ENCODE results near the gene CAMK2G.
"Not testable (repeated sequence)": the region's sequence is repeated elsewhere in the genome, so short reads cannot be mapped to it uniquely, and the experiment has no call there.

Gene CAMK2G

GRCh38 chr10:73788864-73789658 is 85.3 kb downstream of the CAMK2G start:
- DNase-seq, result no peak

DNA sequence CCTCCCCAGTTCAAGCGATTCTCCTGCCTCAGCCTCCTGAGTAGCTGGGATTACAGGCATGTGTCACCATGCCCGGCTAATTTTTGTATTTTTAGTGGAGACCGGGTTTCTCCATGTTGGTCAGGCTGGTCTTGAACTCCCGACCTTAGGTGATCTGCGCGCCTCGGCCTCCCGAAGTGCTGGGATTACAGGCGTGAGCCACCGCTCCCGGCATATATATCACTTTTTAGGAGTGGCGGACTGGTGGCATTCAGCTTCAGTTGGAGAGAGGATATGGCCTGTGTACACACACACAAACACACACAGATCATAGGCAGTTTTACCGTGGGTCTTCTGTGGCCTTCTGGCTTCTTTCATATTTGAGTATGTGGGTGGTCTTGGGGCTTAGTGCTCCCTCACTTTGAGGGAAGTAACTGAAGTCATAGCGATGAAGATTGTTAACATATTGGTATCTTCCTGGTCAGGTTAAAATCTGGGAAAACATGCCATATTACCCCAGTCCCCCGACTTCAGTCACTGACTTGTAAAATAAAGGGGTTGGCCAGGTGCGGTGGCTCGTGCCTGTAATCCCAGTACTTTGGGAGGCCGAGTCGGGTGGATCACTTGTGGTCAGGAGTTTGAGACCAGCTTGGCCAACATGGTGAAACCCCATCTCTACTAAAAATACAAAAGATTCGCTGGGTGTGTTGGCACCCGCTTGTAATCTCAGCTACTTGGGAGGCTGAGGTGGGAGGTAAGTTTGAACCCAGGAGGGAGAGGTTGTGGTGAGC is 87.1 kb downstream of the CAMK2G start:
- DNase-seq, result not testable (repeated sequence)

- DNase-seq, result no peak
Observed at GRCh38 chr10:73786512-73786885, 87.9 kb downstream of the CAMK2G start.

DNA sequence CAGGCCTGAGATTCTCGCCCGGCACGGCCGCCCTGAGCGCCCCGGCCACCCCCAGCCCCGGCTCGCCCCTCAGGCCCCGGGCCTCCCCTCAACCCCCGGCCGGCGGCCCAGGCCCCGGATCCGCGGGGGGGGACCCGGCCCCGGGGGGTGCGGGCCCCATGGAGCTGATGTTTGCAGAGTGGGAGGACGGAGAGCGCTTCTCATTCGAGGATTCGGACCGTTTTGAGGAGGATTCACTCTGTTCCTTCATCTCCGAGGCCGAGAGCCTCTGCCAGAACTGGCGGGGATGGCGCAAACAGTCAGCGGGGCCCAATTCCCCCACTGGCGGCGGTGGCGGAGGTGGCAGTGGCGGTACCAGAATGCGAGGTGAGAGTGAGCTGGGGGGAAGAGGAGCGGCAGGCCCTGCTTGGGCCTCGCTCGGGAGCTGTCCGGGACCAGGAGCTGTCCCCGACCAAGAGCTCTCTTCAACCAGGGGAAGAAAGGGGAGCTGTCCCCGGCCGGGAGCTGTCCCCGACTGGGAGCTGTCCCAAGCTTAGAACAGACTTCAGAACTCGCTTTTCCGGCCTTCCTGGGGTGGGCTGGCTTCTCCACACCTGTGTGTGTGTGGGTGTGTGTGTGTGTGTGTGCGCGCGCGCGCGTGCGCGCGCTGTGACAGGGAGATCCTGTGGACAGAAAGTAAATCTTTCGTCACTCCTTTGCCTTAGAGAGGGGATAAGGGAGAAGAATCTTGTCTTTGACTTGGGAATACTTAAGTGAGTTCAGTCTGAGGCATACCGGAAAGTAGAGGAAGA is 88.4 kb downstream of the CAMK2G start:
- no peak for DNase-seq

DNA sequence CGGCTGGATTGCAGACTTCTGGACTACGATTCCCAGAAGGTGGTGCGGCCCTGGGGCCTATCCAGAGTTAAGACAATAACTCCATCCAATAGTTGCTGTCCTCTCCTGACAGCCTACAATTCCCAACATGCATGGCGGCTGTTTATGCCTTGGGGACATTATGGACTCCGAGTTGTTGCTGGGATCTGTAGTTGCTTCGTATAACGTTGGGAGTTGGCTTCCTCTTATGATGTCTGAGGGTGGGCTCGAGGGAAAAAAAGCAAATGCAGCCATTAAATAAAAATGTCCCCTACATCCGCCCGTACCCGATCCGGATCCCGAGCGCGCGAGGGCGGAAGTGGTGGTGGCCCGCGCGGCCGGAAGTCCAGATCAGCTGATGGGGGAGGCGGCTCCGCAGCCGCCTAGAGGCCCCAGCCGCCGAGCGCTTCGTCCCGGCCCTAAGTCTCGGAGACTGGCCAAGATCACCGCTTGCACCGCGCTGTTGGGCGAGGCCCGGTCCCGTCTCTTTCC is 89.1 kb downstream of the CAMK2G start, which contains the start of gene ZSWIM8:
Gene ZSWIM8, plus strand, starts transcription at position 396 of the 510 bp plus-strand sequence. CDS start 273 bp downstream, outside the sequence.
- peak; percentile 91 to 98 for DNase-seq

- DNase-seq, result no peak
Observed at GRCh38 chr10:73782749-73783085, 91.6 kb downstream of the CAMK2G start.

DNA sequence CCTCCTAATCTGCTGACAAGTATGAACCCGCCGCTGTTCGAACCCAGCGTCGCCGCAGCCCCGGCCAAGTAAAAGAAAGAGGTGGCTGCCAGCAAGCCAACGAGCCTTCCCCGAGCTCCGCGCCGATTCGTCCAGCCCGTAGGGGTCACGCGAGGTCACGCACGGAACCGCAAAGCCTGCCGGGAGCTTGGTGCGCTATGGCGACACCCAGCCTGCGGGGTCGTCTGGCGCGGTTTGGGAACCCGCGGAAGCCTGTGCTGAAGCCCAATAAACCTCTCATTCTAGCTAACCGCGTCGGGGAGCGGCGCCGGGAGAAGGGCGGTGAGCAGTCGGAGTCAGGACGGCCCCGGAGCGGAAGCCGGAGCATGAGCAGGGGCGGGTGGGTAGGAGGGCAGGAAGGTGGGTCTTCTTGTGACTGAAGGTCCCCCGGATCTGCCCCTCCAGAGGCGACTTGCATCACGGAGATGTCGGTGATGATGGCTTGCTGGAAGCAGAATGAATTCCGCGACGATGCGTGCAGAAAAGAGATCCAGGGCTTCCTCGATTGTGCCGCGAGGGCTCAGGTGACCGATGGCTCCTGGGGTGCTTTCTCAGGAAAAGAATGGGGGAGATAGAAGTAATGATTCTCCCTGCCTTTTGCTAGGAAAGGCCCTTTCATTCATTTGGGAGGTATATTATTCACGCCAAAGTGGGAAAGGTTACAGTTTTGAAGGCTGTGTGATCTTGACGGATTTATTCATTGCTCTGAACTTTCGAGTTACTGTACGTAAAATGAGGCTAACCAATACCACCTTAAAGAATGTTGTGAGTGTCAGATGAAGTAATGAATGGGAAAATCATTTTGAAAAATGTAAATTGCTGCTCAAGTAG is 92.2 kb downstream of the CAMK2G start, which contains the start of gene CHCHD1:
Gene CHCHD1, plus strand, starts transcription at position 170 of the 870 bp plus-strand sequence. Its CDS starts 28 bp downstream, at position 198.
- peak; percentile 77 to 83 for DNase-seq

DNA sequence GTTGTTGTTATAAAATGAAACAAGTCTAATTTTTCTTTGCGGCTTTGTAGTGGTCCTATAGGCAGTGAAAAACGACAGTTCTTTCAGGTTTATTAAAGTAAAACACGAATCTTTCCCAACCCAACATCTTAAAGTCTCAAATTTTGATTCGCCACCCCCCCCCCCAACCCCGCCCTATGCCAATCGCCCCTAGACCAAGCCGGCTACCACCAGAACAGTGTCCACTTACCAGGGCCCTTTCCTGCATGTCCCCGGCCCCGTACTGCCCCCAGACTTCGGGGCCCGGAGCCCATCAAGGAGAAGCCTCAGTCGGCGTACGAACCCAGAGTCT is 92.8 kb downstream of the CAMK2G start:
- DNase-seq, result no peak

DNA sequence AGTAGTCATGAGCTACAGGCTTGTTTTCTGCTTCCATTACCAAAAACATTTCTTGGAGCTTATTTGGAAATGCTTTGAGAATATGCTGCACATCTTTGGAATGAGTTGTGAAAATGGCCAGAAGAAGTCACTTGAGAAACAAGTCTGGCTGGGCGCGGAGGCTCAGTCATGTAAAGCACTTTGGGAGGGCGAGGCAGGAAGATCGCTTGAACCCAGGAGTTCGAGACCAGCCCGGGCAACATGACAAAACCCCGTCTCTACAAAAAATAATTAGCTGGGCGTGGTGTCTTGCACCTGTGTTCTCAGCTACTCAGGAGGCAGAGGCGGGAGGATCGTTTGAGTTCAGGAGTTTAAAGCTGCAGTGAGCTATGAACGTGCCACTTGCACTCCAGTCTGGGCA is 93.4 kb downstream of the CAMK2G start:
- no peak for DNase-seq

GRCh38 chr10:73780301-73780700 is 94.1 kb downstream of the CAMK2G start:
- no peak for DNase-seq

DNA sequence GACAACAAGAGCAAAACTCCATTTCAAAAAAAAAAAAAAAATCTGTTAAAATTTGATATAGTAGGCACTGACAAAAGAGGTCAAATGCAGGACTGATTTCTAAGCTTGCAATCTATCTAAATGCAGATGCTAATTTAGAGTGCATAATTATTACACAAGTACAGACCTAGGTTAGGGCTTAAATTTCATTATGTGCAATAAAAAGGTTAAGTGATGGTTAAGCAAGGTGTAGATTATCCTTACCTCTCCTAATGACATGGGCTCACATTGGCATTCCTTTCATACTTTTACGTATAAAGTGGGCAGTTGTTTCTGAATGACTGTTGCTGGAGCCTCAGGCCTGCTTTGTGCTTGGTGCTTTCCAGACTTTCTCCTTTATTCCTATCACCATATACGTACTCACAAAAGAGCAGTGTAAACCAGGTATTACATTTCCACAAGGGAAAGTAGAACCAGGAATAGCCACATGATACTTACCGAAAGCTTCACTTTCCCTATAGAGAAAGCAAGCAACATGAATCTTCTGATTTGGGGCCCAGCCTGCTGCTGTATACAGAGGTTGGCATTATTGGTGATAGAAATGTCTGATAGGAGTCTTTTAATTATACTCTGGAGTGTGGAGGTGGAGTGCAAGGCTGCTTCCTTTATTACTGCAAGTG is 94.7 kb downstream of the CAMK2G start:
- DNase-seq, result no peak

GRCh38 chr10:73779018-73779417 is 95.3 kb downstream of the CAMK2G start:
- no peak for DNase-seq

DNA sequence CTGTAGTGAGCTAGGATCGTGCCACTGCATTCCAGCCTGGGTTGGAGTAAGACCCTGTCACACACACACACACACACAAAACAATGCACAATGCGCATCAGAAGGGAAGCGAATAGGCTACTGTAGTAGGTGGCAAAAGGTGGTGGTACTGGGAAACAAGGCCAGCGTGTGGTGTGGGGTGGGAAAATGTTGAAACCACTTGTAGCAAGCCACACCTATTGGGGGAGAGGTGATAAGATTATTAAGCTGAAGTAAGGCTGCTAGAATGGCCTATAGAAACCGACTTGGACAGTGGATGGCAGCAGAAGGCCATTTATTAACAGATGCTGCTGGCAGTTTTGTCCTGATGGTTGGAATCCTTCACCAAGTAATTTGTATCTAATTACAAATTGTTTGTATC is 99.7 kb downstream of the CAMK2G start:
- peak in 1 of 2 donors; percentile 6 for DNase-seq

- no peak for DNase-seq
Observed at GRCh38 chr10:73773152-73773879, 101.0 kb downstream of the CAMK2G start.

DNA sequence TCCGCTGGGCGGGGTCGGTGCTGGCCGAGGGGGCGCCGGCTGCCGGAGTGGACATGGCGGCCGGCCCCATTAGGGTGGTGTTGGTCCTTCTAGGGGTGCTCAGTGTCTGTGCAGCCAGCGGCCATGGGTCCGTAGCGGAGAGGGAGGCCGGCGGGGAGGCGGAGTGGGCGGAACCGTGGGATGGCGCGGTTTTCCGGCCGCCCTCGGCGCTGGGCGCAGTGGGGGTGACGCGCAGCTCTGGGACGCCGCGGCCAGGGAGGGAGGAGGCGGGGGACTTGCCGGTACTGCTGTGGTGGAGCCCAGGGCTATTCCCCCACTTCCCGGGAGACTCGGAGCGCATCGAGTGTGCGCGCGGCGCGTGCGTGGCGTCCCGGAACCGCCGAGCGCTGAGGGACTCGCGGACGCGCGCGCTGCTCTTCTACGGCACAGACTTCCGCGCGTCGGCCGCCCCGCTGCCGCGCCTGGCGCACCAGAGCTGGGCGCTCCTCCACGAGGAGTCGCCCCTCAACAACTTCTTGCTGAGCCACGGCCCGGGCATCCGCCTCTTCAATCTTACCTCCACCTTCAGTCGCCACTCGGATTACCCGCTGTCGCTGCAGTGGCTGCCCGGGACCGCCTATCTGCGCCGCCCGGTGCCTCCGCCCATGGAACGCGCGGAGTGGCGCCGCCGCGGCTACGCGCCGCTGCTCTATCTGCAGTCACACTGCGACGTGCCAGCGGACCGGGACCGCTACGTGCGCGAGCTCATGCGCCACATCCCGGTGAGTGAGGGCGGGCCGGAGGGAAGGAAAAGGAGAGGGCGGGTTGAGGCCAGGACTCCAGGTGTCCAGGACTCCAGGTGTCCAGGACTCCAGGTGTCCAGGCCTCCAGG is 101.8 kb downstream of the CAMK2G start:
- peak; percentile 51 to 92 for DNase-seq

GRCh38 chr10:73771722-73772280 is 102.6 kb downstream of the CAMK2G start:
- peak in 1 of 2 donors; percentile 55 for DNase-seq

DNA sequence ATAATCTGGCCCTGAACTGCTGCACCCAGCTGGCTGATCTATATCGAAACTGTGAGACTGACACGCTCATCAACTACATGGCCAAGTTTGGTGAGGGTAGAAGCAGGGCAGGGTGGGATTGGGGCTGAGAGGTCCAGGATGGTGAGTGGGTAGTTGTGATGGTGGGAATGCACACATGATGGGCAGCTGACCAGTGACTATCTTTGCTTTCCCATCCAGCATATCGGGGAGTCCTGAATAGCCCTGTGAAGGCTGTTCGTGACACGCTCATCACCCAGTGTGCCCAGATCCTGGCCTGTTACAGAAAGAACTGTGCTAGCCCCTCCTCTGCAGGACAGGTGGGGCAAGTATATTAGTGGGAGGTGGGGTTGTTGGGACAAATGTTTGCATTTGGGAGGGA is 105.0 kb downstream of the CAMK2G start:
- no peak for DNase-seq

GRCh38 chr10:73768881-73769280 is 105.5 kb downstream of the CAMK2G start:
- no peak for DNase-seq

DNA sequence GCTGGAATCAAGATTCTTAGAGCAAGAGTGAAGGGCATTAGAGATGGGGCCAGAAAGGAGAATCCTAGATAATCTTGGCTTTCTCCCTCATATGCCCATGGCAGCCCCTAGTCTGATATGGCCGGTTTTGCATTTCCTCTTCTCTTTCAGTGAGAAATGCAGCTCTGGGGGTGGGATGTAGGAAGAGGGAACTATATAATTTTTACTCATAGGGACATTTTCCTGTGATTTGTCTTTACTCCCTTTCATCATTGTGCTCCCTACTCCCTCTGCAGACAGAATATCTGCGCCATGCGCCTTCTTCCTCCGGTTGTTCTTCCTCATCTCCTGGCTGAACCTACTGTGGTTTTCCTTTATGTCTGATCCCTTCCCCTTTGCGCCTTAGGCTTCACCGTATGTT is 109.3 kb downstream of the CAMK2G start:
- no peak for DNase-seq

Data from hippocampal formation (tissue), 2 donors.